ENCODE results near the gene KCNIP4. TPM values are rescaled to one million over a fixed set of nuclear protein-coding genes. Genes with fewer than 3 reads are reported as not detected.

Gene KCNIP4
- total and polyA plus RNA-seq, 10 of the 15 experiments (the other 5 are each of a cell fraction or from before 2014, with no cell fraction given): 0.03 to 0.23 (median 0.13) TPM; not detected in 7

GRCh38 chr4:21641696-21642095, 306.9 kb downstream of the KCNIP4 start:
- RAD21 ChIA-PET (ENCODE audit: unreplicated experiment): no interaction called here
- H3K9ac ChIP-seq (ENCODE audit: control insufficient read depth, insufficient read depth, low read length): no peak overlapping the region
- CTCF ChIA-PET: no interaction called here
- no peaks in the 10 kb centered on the region for H3K79me2 ChIP-seq (ENCODE audit: control insufficient read depth, insufficient read depth, low read length)
- 0% methylated on average over 3 of the region's 3 CpGs for WGBS (ENCODE audit: insufficient coverage, insufficient replicate concordance, low lambda C conversion rate, missing lambda C conversion rate)
- no peaks in the 10 kb centered on the region for H3K36me3 ChIP-seq (ENCODE audit: control insufficient read depth in 2 of 2, insufficient read depth in 2 of 2, low read length in 1 of 2)
- H3K4me3 ChIP-seq: no peak overlapping the region
- SMC1A ChIA-PET (ENCODE audit: uncharacterized antibody, unreplicated experiment): interaction anchor here (0.6 kb wide), 1 partner anchor 12 kb away, joined by 4 read pairs; no protein-coding TSS in a partner anchor
- DNase-seq (ENCODE audit: low read depth, low spot score) (no peak), FAIRE-seq (no peak), ATAC-seq (no peak)
- intact Hi-C loops (cut with micrococcal nuclease; ENCODE audit: unreplicated experiment) (no loop called here), in situ Hi-C loops (cut with MboI) (no loop called here)
- no peak overlapping the region for H3K27ac ChIP-seq (ENCODE audit: control insufficient read depth, insufficient read depth)
- BruUV-seq (replicated peaks): no TSS peak
- H4K20me1 ChIP-seq (ENCODE audit: control insufficient read depth, insufficient read depth): no peaks in the 10 kb centered on the region
- no peaks in the 10 kb centered on the region for H3K9me3 ChIP-seq (replicated peaks; ENCODE audit: control insufficient read depth, insufficient read depth, low read length)
- TF ChIP-seq RFX5 (IDR thresholded peaks at IDR 0.05; ENCODE audit: low read depth, low read length) (no peak), TCF12 (IDR thresholded peaks at IDR 0.05; ENCODE audit: low read depth, low read length) (no peak), ETV6 (conservative IDR thresholded peaks at IDR 0.05 in 1 of 2, IDR thresholded peaks at IDR 0.05 in 1 of 2; ENCODE audit: borderline replicate concordance in 1 of 2, low read depth in 1 of 2) (no peak), MLLT1 (IDR thresholded peaks at IDR 0.05) (no peak), STAT1 (conservative IDR thresholded peaks at IDR 0.05) (no peak), YBX1 (IDR thresholded peaks at IDR 0.05) (no peak), KAT2A (conservative IDR thresholded peaks at IDR 0.05; ENCODE audit: control insufficient read depth, low read depth, low read length) (no peak), MXI1 (IDR thresholded peaks at IDR 0.05; ENCODE audit: low read depth, low read length) (no peak), TCF7 (IDR thresholded peaks at IDR 0.05; ENCODE audit: borderline replicate concordance) (no peak), CBX3 (IDR thresholded peaks at IDR 0.05; ENCODE audit: borderline replicate concordance, low read depth) (no peak), POLR2AphosphoS5 (IDR thresholded peaks at IDR 0.05; ENCODE audit: low read length) (no peak), ZBTB40 (IDR thresholded peaks at IDR 0.05; ENCODE audit: borderline replicate concordance) (no peak), JUND (IDR thresholded peaks at IDR 0.05; ENCODE audit: low read depth, low read length) (no peak)
- H2AFZ ChIP-seq (ENCODE audit: control insufficient read depth, low read depth, low read length): no peak overlapping the region
- POLR2A ChIA-PET: no interaction called here
- H3K27me3 ChIP-seq (replicated peaks in 1 of 2; ENCODE audit: control insufficient read depth in 2 of 2, insufficient read depth in 2 of 2, low read length in 1 of 2): no peaks in the 10 kb centered on the region
- no peak overlapping the region for H3K4me2 ChIP-seq (ENCODE audit: control insufficient read depth, insufficient read depth)
- H3K4me1 ChIP-seq (ENCODE audit: control insufficient read depth, insufficient read depth, low read length): no peaks in the 10 kb centered on the region

All from GM12878 (cell line).